Mucosa of descending colon (tissue), 3 donors: ENCODE data around the gene PCBP3. TPM values are rescaled to one million over a fixed set of nuclear protein-coding genes. Genes with fewer than 3 reads are reported as not detected.

Source experiments
- ATAC-seq: fragments of 200-7000 bp; cut with Tn5 transposase; one replicate; pipeline ENCODE4 v1.9.1; 2020; ENCODE audit warnings: mild to moderate bottlenecking, moderate library complexity
- DNase-seq, 3 donors: peaks; one replicate each; pipeline ENCODE4 v3.0.0-alpha.2; 2020
- H3K36me3 ChIP-seq: fragments of 200-600 bp; one replicate; pipeline ENCODE4 v1.8.0; 2021; ENCODE audit warnings: low read depth, mild to moderate bottlenecking
- H3K4me1 ChIP-seq: fragments of 200-600 bp; one replicate; pipeline ENCODE4 v1.8.0; 2021; ENCODE audit warnings: low read depth, mild to moderate bottlenecking
- H3K4me3 ChIP-seq: fragments of 200-600 bp; one replicate; pipeline ENCODE4 v1.8.0; 2021; ENCODE audit warnings: mild to moderate bottlenecking
- H3K9me3 ChIP-seq: fragments of 200-600 bp; one replicate; pipeline ENCODE4 v1.8.0; 2021; ENCODE audit warnings: mild to moderate bottlenecking
- intact Hi-C, 2 donors: fragments of 100-400 bp; cut with DNase I in 1 of 2; cut with micrococcal nuclease in 1 of 2; formaldehyde crosslinking; loops; one replicate each; pipeline versions ENCODE4 v1.11.0 to v1.11.1; 2022; cut with DNase I, micrococcal nuclease
- total RNA-seq, 3 donors: library from RNA; stranded (reverse); fragmentation: NEBNext Ultra II Directional in 2 of 3; extraction: Animal tissue kit (Norgen Biotek cat#: 25700) in 2 of 3; gene quantifications; one replicate each; pipeline versions ENCODE4 v1.2.1 to v1.2.4, GENCODE V29; 2021 to 2023
- TF ChIP-seq, protein P1 (sequence below): fragments of 200-600 bp; IDR thresholded peaks from one replicate; pipeline ENCODE4 v1.8.0; 2022; ENCODE audit warnings: antibody characterized with exemption, mild to moderate bottlenecking
- donor health status: DM: no; HTN: no; CAD: no; lungs with moderate emphysema.
- donor health status: DM: no; HTN: no; CAD: no.
- donor health status: DM: no; HTN: yes; CAD: no.

The PCBP3 gene
- total RNA-seq, 3 donors from 2014 or later: 4.5 to 18.4 (median 7.6) TPM

DNA sequence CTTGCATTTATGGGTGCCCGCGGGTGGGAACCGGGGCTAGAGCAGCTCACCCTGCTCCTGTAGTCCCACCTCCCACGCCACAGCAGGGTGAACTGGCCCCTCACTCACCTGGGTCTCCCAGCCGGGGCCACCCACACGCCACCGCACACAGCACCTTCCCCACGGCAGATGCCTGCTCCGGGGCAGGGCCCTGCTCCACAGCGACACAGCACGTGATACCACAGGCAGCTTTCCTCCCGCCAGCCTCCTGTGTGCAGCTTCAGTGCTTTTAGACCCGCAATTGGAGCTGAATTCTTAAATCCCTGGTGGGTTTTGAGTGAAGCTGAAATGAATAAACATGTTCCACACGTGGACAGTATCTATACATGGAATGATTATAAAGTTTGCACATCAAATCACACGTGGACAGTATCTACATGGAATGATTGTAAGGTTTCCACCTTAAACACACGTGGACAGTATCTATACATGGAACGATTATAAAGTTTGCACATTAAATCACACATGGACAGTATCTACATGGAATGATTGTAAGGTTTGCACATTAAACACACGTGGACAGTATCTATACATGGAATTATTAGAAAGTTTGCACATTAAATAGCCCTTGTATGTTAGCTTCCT lies 245.0 kb downstream of the PCBP3 start:
- Histone ChIP-seq H3K4me3 (no peak overlapping the region), H3K36me3 (no peaks in the 10 kb centered on the region), H3K9me3 (no peaks in the 10 kb centered on the region), H3K4me1 (peaks cover 9% of the 10 kb centered on the region)
- intact Hi-C loops: no loop called here
- TF ChIP-seq, protein P1, sequence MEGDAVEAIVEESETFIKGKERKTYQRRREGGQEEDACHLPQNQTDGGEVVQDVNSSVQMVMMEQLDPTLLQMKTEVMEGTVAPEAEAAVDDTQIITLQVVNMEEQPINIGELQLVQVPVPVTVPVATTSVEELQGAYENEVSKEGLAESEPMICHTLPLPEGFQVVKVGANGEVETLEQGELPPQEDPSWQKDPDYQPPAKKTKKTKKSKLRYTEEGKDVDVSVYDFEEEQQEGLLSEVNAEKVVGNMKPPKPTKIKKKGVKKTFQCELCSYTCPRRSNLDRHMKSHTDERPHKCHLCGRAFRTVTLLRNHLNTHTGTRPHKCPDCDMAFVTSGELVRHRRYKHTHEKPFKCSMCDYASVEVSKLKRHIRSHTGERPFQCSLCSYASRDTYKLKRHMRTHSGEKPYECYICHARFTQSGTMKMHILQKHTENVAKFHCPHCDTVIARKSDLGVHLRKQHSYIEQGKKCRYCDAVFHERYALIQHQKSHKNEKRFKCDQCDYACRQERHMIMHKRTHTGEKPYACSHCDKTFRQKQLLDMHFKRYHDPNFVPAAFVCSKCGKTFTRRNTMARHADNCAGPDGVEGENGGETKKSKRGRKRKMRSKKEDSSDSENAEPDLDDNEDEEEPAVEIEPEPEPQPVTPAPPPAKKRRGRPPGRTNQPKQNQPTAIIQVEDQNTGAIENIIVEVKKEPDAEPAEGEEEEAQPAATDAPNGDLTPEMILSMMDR: no peak
- DNase-seq: peak in 1 of 3 donors; percentile 41
- no peak for ATAC-seq

DNA sequence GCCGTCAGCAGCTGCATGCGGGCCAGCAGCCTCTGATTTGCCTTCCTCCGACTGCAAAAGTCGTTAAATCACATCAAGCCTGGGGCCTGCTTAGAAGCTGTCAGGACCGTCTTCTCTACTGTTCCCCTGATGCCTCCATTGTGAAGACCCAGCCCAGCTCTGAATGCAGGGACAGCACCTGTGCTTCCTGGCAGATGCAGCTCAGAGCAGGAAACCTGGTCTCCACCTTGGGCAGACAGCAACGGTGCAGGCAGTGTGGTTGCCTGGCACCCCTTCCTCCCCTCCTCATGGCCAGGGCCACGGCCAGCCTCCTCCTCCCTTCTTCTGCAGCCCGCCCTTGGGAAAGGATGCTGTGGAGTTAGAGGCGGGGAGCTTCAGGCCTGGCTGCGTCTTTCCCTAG lies 245.7 kb downstream of the PCBP3 start:
- intact Hi-C loops: no loop called here
- ATAC-seq (no peak), DNase-seq (peak in 2 of 3 donors; percentile 21 to 25)
- no peaks in the 10 kb centered on the region for H3K36me3 ChIP-seq
- no peak overlapping the region for H3K4me3 ChIP-seq
- H3K4me1 ChIP-seq: peaks cover 9% of the 10 kb centered on the region
- H3K9me3 ChIP-seq: no peaks in the 10 kb centered on the region
- TF ChIP-seq, protein P1: no peak

DNA sequence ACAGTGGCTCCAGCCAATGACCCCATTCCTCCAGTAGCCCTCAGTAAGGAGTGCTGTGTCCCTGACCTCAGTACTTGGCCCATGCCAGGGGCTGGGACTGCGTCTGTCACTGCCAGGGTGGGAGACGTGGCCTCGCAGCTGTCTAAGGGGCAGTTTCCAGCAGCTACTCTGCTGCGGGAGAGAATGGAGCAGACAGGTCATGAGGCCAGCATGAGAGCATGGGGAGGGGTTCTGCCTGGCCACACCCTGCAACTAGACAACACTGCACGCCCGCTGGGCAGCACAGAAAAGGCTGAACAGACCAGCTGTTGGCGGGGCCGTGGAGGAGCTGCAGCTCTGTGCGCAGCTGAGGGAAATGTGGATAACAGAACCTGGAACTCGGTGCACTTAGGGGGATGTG lies 246.4 kb downstream of the PCBP3 start:
- DNase-seq: peak; percentile 14 to 47 (median 20)
- H3K9me3 ChIP-seq: no peaks in the 10 kb centered on the region
- peak; percentile 6 for ATAC-seq
- peaks cover 9% of the 10 kb centered on the region for H3K4me1 ChIP-seq
- no peaks in the 10 kb centered on the region for H3K36me3 ChIP-seq
- intact Hi-C loops: no loop called here
- TF ChIP-seq, protein P1: no peak
- H3K4me3 ChIP-seq: no peak overlapping the region

DNA sequence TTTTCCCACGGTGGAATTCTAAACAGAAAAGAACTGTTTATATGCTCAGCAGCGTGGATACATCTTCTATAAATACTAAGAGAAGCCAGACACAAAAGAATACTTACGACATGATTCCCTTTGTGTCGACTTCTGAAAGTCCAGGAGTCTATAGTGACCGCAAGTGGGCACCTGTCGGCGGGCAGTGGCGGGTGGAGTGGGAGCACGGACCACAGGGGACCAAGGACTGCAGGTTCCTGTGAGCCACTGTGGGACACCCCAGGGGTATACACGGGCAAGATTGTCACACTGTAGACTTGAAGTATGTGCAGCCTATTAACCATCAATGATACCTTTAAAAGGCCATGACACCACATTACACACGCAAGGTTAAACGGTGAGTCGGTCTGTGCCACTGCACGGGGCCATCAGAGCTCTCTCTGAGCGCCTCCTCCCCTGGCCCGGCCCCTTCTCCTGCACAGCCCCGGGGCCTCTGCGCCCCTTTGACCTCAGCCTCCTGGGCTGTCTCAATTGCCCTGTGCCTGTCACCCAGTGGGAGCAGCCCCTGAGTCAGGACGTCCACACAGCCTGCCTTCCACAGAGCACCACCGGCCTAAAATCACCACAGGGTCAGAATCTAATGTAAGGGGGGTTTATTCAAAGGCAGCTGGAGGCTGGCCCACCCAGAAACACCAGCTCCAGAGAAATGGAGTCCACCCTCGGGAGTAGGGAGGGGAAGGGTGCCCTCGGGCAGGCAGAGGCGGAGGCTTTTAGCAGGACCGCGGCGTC lies 248.0 kb downstream of the PCBP3 start:
- ATAC-seq (no peak), DNase-seq (peak in 1 of 3 donors; percentile 39)
- Histone ChIP-seq H3K36me3 (no peaks in the 10 kb centered on the region), H3K4me1 (peaks cover 9% of the 10 kb centered on the region), H3K9me3 (no peaks in the 10 kb centered on the region), H3K4me3 (no peak overlapping the region)
- intact Hi-C loops: no loop called here
- TF ChIP-seq, protein P1: no peak

DNA sequence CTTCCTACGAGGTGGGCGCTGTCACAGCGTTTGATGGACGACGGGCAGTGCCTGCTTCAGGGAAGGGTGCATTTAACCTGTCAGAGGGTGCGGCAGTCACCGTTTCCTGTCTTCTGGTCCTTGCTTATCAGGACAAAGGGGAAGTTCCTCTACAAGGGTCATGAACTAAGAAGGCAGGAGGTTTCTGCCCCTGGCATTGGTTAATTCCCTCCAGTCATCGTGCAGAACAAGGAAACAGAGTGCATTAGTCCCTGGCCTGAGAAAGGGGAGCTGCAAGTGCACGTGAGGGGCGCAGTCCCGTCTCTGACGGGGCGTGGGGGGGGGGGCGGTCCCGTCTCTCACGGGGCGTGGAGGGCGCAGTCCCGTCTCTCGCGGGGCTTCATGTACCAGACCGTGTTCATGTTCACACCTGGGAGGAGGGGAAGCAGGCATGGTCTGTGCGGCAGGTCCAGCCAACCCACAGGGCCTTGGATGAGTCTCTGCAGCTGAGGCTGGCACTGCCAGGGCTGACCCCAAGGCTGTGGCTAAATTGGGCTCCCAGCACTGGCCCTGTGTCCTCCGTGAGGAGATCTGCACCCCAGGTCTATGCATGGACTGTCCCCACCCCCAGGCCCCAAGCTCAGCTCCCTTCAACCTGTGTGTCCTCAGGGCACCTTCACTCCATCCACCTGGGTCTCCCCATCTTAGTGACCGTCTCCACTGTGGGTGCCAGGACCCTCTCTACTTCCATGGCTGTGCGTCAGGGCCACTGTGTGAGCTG lies 248.8 kb downstream of the PCBP3 start:
- peaks cover 4% of the 10 kb centered on the region for H3K4me1 ChIP-seq
- H3K9me3 ChIP-seq: no peaks in the 10 kb centered on the region
- H3K36me3 ChIP-seq: no peaks in the 10 kb centered on the region
- no peak overlapping the region for H3K4me3 ChIP-seq
- ATAC-seq (peak; percentile 69), DNase-seq (peak; percentile 43 to 70 (median 48))
- TF ChIP-seq, protein P1: no peak
- intact Hi-C loops: no loop called here
